DND-41 (cell line): ENCODE results near the gene MAGI3.

Experiments used
- CTCF ChIP-seq: IDR thresholded peaks from 2 replicates; pipeline ENCODE4 v1.5.1; 2012; ENCODE audit warnings: borderline replicate concordance, low read length, moderate library complexity, mild to moderate bottlenecking; ENCODE audit not compliant: poor library complexity, severe bottlenecking; ENCODE audit errors: extremely low read depth
- EZH2 ChIP-seq: IDR thresholded peaks from 3 replicates; pipeline ENCODE4 v1.6.1; 2012; ENCODE audit warnings: borderline replicate concordance, low read depth, mild to moderate bottlenecking, moderate library complexity, low read length, inconsistent platforms; ENCODE audit not compliant: severe bottlenecking

GRCh38 chr1:113683384-113684152 is 293.3 kb downstream of the MAGI3 start:
- TF ChIP-seq CTCF (no peak), EZH2 (no peak)
